SK-N-MC (cell line): ENCODE data around the gene PPP1R26.

ENCODE experiments used
- DNase-seq: peaks from one replicate; pipeline ENCODE4 v3.0.0-alpha.2; 2011; ENCODE audit warnings: low read depth, low spot score
- H3K27ac ChIP-seq: fragments of 200-600 bp; sonication (generic); 2 replicates; pipeline ENCODE4 v1.5.1; 2016; ENCODE audit warnings: mixed run types
- H3K36me3 ChIP-seq: fragments of 200-600 bp; sonication (generic); 2 replicates; pipeline ENCODE4 v1.6.1; 2017; ENCODE audit warnings: antibody characterized with exemption, low read length, mixed read lengths; ENCODE audit not compliant: insufficient read depth
- H3K4me3 ChIP-seq: fragments of 200-600 bp; sonication (generic); 2 replicates; pipeline ENCODE4 v1.5.1; 2016
- H3K9ac ChIP-seq: fragments of 200-600 bp; sonication (generic); 2 replicates; pipeline ENCODE4 v1.8.0; 2017; ENCODE audit warnings: mixed run types, mixed read lengths; ENCODE audit not compliant: insufficient read length
- H3K9me3 ChIP-seq: fragments of 200-600 bp; sonication (generic); 2 replicates; pipeline ENCODE4 v1.6.1; 2017; ENCODE audit warnings: low read depth, mild to moderate bottlenecking, antibody characterized with exemption, low read length, moderate library complexity, mixed read lengths
- EZH2 ChIP-seq: fragments of 200-600 bp; sonication (generic); IDR thresholded peaks from one replicate; pipeline ENCODE4 v1.6.1; 2017; ENCODE audit warnings: antibody characterized with exemption
- FOXP2 ChIP-seq: optimal IDR thresholded peaks from 2 replicates; pipeline ENCODE3; 2011; ENCODE audit warnings: mild to moderate bottlenecking, moderate library complexity; ENCODE audit not compliant: insufficient read depth; ENCODE audit errors: extremely low read length, control extremely low read depth
- POLR2AphosphoS5 ChIP-seq: IDR thresholded peaks from 2 replicates; pipeline ENCODE4 v1.6.1; 2012; ENCODE audit warnings: mild to moderate bottlenecking, low read depth, low read length, borderline replicate concordance

Gene PPP1R26

GRCh38 chr9:135514342-135515082 lies 34.9 kb downstream of the PPP1R26 start:
- no peak overlapping the region for H3K4me3 ChIP-seq
- DNase-seq: no peak
- no peaks in the 10 kb centered on the region for H3K36me3 ChIP-seq
- no peak overlapping the region for H3K27ac ChIP-seq
- TF ChIP-seq EZH2 (no peak), FOXP2 (no peak), POLR2AphosphoS5 (no peak)
- no peak overlapping the region for H3K9ac ChIP-seq
- no peaks in the 10 kb centered on the region for H3K9me3 ChIP-seq

DNA sequence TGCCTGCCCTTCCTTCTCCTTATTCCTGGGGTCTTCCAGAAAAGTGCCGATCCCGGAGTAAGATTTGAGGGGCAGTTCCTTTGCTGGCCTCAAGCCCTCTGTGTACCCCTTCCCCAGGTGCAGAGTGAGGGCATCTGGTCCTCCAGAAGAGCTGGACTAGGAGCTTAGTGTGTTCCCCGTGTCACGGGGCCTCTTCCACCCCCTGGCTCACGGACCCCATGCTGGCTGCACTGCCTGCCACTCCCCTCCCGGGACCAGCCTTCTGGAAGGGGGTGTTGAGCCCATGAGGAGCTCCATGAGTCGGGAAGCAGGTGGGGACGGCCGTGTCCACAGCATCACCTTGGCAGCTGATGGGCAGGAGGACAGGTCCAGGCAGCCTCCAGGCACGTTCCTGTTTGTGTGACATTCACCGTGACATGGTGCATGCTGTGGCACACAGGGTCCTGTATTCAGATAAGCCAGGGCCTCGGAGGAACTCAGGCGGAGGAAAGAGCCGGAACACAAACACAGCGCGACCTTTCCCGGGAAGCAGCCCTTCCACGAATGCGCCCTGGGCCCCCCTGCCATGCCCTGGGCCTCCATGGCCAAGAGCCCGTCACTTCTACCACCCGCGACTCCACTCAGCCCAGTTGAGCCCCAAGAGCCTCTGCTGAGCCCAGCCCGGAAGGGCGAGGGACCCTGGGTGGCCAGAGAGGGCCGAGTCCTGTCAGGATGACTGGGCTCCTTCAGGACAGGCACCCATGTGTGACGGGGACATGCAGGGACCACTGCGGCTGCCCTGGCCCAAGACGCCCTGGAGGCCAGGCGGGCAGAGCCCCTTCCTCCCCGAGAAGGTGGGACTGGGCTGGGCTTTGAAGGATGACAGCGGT lies 35.7 kb downstream of the PPP1R26 start:
- no peak for TF ChIP-seq FOXP2
- TF ChIP-seq POLR2AphosphoS5: no peak
- no peak for TF ChIP-seq EZH2

DNA sequence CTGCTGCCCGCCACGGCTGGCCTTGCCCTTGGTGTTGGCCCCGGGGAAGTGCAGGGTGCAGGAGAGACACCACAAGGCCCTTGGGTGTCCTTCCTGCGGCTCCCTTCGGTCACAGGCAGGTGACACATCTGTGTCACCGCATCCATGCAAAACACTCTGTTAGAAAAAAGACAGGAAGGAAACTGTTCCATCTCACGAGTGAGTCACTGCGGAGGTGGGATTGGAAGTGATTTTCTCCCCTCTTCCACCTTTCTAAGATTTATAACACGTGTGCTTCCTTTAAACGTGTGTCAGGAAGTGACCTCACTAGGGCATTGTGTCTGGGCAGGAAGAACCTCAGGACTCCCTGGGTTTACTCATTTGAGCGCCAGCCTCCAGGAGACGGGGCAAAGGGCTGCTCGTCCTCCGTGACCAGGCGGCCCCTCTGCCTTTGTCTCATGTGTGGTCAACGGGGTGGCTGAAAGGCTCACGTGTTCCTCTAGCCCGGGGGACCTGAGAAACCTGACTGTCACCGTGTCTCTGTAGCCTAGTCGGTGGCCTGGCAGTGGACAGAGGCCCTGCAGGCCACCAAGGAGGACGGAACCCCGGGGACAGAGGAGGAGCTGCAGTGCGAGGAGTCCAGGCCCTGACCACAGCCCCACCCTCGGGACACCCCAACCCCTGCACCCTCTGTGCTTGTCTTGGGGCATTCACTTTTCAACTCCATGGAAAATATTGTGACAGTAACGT lies 36.7 kb downstream of the PPP1R26 start:
- no peak for DNase-seq
- Histone ChIP-seq H3K36me3 (no peaks in the 10 kb centered on the region), H3K9me3 (no peaks in the 10 kb centered on the region), H3K9ac (no peak overlapping the region), H3K4me3 (no peak overlapping the region), H3K27ac (no peak overlapping the region)
- TF ChIP-seq FOXP2: no peak
- no peak for TF ChIP-seq EZH2
- no peak for TF ChIP-seq POLR2AphosphoS5

More for the DNA sequence above, 35.7 kb downstream of the PPP1R26 start:
- Histone ChIP-seq H3K9ac (no peak overlapping the region), H3K4me3 (no peak overlapping the region), H3K9me3 (no peaks in the 10 kb centered on the region), H3K36me3 (no peaks in the 10 kb centered on the region), H3K27ac (no peak overlapping the region)
- no peak for DNase-seq

GRCh38 chr9:135517407-135517822 lies 37.8 kb downstream of the PPP1R26 start:
- DNase-seq: no peak
- no peak for TF ChIP-seq FOXP2
- no peak for TF ChIP-seq POLR2AphosphoS5
- no peak for TF ChIP-seq EZH2
- Histone ChIP-seq H3K4me3 (no peak overlapping the region), H3K9ac (no peak overlapping the region), H3K9me3 (no peaks in the 10 kb centered on the region), H3K27ac (no peak overlapping the region), H3K36me3 (no peaks in the 10 kb centered on the region)

DNA sequence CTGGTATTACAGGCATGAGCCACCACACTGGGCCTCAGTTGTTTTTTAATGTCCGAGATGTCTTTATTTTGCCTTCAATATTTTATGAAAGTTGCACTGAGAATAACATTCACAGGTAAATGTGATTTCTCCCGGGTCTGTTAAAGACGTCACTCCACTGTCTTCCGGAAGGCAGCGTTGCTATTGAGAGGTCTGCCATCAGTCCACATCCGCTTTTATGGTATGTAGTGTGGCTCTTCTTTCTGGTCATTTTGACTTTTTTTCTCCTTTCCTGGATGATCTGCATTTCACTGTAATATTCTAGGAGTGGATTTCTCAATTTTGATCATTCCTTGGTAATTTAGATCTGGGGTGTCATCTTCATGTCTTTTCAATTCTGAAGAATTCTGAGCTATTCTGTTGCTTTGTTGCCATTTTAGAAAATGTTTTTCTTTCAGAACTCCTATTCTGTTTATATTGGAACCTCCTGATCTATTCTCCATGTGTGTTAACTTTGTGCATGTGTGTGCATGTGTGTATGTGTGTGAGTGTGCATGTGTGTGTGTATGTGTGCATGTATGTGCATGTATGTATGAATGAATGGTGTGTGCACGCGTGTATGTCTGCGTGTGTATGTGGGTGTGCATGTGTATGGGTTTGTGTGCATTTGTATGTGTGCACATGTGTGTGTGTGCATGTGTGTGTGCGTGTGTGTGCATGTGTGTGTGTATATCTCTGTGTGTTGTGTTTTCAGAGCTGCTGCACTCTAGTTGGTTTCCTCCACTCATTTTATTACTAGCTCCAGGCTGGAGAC lies 39.8 kb downstream of the PPP1R26 start:
- Histone ChIP-seq H3K27ac (no peak overlapping the region), H3K4me3 (no peak overlapping the region), H3K36me3 (no peaks in the 10 kb centered on the region), H3K9ac (no peak overlapping the region), H3K9me3 (no peaks in the 10 kb centered on the region)
- no peak for DNase-seq
- TF ChIP-seq FOXP2 (no peak), EZH2 (no peak)

DNA sequence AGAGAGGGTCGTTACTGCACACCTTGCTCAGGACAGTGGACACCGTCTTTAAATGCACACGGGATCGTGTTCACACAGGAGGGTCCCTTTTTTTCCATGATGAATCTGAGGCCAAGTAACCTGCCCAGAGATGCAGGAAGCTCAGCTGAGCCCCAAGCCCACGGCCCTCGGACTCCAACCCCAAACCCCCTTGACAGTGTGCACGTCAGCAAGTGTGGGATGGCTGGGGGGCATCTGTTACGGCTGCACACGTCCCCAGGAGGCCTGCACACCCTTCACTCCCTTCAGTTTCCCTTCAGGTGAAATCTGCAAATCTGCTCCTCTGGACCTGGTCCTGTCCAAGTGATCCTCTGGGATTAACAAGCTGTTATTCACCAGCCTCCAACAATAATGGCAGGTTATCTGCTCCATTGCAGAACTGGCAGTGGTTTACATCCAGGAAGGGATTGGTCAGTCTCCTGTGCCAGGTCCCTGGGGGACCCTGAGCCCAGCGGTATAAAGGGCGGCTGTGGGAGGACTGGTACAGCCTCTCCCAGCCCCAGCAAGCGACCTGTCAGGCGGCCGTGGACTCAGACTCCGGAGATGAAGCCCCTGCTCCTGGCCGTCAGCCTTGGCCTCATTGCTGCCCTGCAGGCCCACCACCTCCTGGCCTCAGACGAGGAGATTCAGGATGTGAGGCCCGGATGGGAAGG lies 41.5 kb downstream of the PPP1R26 start, which contains the start of gene LCN1:
Gene LCN1, plus strand, starts transcription at position 525 of the 692 bp plus-strand sequence. Its CDS starts 58 bp downstream, at position 583.
- Histone ChIP-seq H3K36me3 (no peaks in the 10 kb centered on the region), H3K9ac (no peak within 1 kb of the TSS), H3K9me3 (no peaks in the 10 kb centered on the region), H3K4me3 (no peak within 1 kb of the TSS), H3K27ac (no peak within 1 kb of the TSS)
- no peak for DNase-seq
- no peak for TF ChIP-seq FOXP2
- no peak for TF ChIP-seq POLR2AphosphoS5
- no peak for TF ChIP-seq EZH2

DNA sequence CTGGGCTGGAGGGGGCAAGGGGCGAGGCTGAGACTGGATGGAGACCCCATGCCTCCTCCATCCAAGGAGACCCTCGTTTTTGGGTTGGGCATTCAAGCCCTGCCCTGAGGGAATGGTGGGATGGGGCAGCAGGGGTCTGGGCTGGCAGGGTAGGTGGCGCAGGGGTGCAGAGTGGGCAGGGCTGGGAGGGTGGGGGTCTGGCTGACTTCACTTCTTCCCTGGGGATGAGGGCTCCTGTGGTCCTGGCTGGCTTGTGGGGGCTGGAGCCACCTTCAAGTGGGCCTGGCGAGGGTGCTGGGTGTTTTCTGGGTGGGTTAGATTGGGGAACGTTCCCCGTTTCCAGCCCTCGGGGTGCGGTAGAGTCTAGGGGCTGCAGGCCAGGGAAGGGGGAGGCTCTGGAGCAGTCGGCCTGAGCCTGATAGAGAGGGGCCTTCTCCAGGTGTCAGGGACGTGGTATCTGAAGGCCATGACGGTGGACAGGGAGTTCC lies 42.1 kb downstream of the PPP1R26 start:
- no peak for DNase-seq
- H3K9me3 ChIP-seq: no peaks in the 10 kb centered on the region

More for the DNA sequence above, 42.1 kb downstream of the PPP1R26 start:
- no peaks in the 10 kb centered on the region for H3K36me3 ChIP-seq
- no peak overlapping the region for H3K27ac ChIP-seq
- no peak for TF ChIP-seq FOXP2
- TF ChIP-seq EZH2: no peak
- no peak overlapping the region for H3K9ac ChIP-seq
- no peak overlapping the region for H3K4me3 ChIP-seq
